Measurements from ENCODE around the gene DSCAM.

Gene DSCAM

GRCh38 chr21:40835184-40835694 is 11.7 kb downstream of the DSCAM start:
- no peak for DNase-seq

- no peak for DNase-seq
Observed at GRCh38 chr21:40833184-40833583, 13.8 kb downstream of the DSCAM start.

- no peak for DNase-seq
Observed at GRCh38 chr21:40832316-40832715, 14.6 kb downstream of the DSCAM start.

GRCh38 chr21:40830836-40831235 is 16.1 kb downstream of the DSCAM start:
- no peak for DNase-seq

GRCh38 chr21:40829791-40830190 is 17.2 kb downstream of the DSCAM start:
- DNase-seq, result no peak

GRCh38 chr21:40829308-40829707 is 17.6 kb downstream of the DSCAM start:
- DNase-seq, result no peak

- DNase-seq, result no peak
Observed at GRCh38 chr21:40827509-40827908, 19.4 kb downstream of the DSCAM start.

- no peak for DNase-seq
Observed at GRCh38 chr21:40819071-40819900, 27.7 kb downstream of the DSCAM start.

GRCh38 chr21:40813918-40814317 is 33.0 kb downstream of the DSCAM start:
- DNase-seq, result no peak

- DNase-seq, result no peak
Observed at GRCh38 chr21:40809673-40810197, 37.2 kb downstream of the DSCAM start.

GRCh38 chr21:40803101-40803500 is 43.9 kb downstream of the DSCAM start:
- DNase-seq, result no peak

- no peak for DNase-seq
Observed at GRCh38 chr21:40800126-40800525, 46.8 kb downstream of the DSCAM start.

GRCh38 chr21:40797891-40798290 is 49.1 kb downstream of the DSCAM start:
- no peak for DNase-seq

- no peak for DNase-seq
Observed at GRCh38 chr21:40797410-40797809, 49.5 kb downstream of the DSCAM start.

GRCh38 chr21:40796464-40796863 is 50.5 kb downstream of the DSCAM start:
- DNase-seq, result no peak

GRCh38 chr21:40795313-40795712 is 51.6 kb downstream of the DSCAM start:
- DNase-seq, result no peak

GRCh38 chr21:40792691-40793456 is 54.1 kb downstream of the DSCAM start:
- no peak for DNase-seq

GRCh38 chr21:40788635-40789034 is 58.3 kb downstream of the DSCAM start:
- no peak for DNase-seq

GRCh38 chr21:40783404-40783803 is 63.6 kb downstream of the DSCAM start:
- no peak for DNase-seq

- no peak for DNase-seq
Observed at GRCh38 chr21:40770435-40771055, 76.4 kb downstream of the DSCAM start.

GRCh38 chr21:40769231-40769630 is 77.7 kb downstream of the DSCAM start:
- DNase-seq, result no peak

- no peak for DNase-seq
Observed at GRCh38 chr21:40768056-40768455, 78.9 kb downstream of the DSCAM start.

- DNase-seq, result no peak
Observed at GRCh38 chr21:40766381-40766780, 80.6 kb downstream of the DSCAM start.
